IPS-NIHi7 (cell line): ENCODE measurements around the gene BRD1.

Source experiments
- DNase-seq: peaks from one replicate; pipeline ENCODE4 v3.0.0; 2012; ENCODE audit warnings: mixed read lengths; ENCODE audit errors: extremely low spot score

The BRD1 gene

GRCh38 chr22:49801391-49802060, 26.1 kb downstream of the BRD1 start:
- DNase-seq, result no peak

- DNase-seq, result no peak
Measured at GRCh38 chr22:49800408-49801238, 27.1 kb downstream of the BRD1 start.

- no peak for DNase-seq
Measured at GRCh38 chr22:49799431-49800075, 28.1 kb downstream of the BRD1 start.

GRCh38 chr22:49798486-49799151, 29.1 kb downstream of the BRD1 start:
- DNase-seq, result no peak

GRCh38 chr22:49797706-49798105, 30.0 kb downstream of the BRD1 start:
- no peak for DNase-seq

GRCh38 chr22:49796596-49797270, 30.9 kb downstream of the BRD1 start:
- DNase-seq, result no peak

GRCh38 chr22:49795521-49795920, 32.2 kb downstream of the BRD1 start:
- no peak for DNase-seq

- no peak for DNase-seq
Measured at GRCh38 chr22:49793871-49794270, 33.8 kb downstream of the BRD1 start.

- DNase-seq, result no peak
Measured at GRCh38 chr22:49793296-49793695, 34.4 kb downstream of the BRD1 start.

- no peak for DNase-seq
Measured at GRCh38 chr22:49792107-49792506, 35.6 kb downstream of the BRD1 start.

- DNase-seq, result no peak
Measured at GRCh38 chr22:49791682-49792081, 36.0 kb downstream of the BRD1 start.

GRCh38 chr22:49790912-49791311, 36.8 kb downstream of the BRD1 start:
- no peak for DNase-seq

GRCh38 chr22:49789289-49790141, 38.2 kb downstream of the BRD1 start:
- DNase-seq, result no peak

- DNase-seq, result no peak
Measured at GRCh38 chr22:49788504-49788903, 39.2 kb downstream of the BRD1 start.

- DNase-seq, result no peak
Measured at GRCh38 chr22:49787861-49788260, 39.8 kb downstream of the BRD1 start.

GRCh38 chr22:49786976-49787706, 40.5 kb downstream of the BRD1 start:
- no peak for DNase-seq

GRCh38 chr22:49785841-49786471, 41.7 kb downstream of the BRD1 start:
- no peak for DNase-seq

GRCh38 chr22:49785046-49785521, 42.6 kb downstream of the BRD1 start:
- no peak for DNase-seq

- no peak for DNase-seq
Measured at GRCh38 chr22:49784630-49784971, 43.1 kb downstream of the BRD1 start.
